Stimulated activated CD4-positive, alpha-beta T cell treated with anti-CD3 and anti-CD28 coated beads, Interleukin-2, amount 100 ng/mL, for 4 hours (primary cell): ENCODE data around the gene APBA2.

Experiments
- DNase-seq: peaks from one replicate; pipeline ENCODE4 v3.0.0-alpha.2; 2020; ENCODE audit warnings: low read depth

Gene APBA2

DNA sequence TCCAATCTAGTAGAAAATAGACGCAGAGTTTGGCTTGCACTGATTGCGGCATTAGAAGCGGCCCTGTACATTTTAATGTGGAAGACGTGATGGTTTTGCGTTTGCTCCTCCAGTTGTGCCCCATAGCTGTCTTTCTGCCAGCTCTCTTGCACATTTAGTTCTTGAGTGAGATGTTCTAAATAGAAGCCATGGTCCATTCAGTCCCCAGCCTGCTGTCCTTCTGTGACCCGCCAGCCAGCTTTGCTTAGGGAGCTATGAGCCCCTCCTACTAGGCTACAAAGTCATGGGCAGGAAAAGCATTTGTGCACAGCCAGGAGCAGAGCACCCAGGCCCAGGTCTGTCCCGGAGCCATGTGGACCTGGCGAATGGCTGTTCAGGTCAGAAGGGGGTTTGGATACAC is 50.3 kb downstream of the APBA2 start:
- no peak for DNase-seq

DNA sequence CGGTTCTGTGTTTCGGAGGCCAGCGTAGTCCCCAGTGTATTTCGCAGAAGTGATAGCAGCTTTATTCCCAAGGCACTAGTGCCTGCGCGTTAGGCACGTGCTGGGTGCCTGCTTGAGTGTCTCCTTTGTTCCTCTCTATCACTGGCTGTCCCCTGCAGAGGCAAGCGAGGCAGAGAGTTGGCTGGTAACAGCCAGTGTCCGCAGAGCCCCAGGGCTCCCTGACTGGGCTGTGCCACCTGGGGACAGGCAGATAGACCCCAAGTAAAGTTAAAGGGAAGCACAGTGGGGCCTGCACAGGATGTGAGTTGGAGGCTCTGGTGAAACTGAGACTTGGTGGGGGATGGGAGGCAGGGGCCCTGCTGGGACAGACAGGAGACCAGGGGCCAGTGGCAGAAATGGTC is 50.7 kb downstream of the APBA2 start:
- no peak for DNase-seq

DNA sequence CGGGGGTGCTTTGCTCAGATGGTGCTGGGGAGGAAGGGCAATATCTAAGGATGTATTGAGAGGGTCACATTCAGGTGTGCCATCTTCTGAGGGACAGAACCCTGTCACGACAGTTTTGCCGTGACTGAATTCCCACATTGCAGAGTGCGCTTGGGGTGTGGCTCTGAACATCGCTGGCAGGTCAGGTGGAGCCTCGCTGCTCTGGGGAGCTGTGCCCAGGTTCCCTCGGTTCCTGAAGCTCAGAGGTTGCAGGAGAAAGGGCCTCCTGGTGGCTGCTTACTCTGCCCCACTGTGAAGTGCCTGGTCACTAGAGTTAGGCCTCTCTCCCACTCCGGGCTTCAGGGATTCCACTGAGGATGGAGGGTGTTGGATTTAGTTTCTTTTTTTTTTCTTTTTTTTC is 51.5 kb downstream of the APBA2 start:
- DNase-seq, result no peak

DNA sequence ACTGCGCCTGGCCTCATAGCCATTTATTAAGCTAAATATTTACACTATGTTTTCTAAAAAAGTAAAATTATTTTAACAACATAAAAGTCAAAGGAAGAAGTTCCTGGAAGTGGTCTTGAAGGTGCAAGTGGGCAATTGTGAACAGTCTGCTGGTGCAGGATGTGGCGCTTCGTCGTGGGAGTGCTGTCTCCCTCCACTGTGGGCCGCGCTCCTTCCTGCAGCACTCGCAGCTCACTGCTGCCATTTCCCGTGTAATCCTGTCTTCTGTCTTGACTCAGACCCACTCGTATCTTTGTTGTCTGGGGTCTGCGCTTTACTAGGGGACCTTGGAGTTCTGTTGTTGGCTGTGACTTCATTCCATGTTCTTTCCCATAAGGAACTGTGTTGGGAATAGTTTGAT is 56.3 kb downstream of the APBA2 start:
- peak; percentile 29 for DNase-seq

DNA sequence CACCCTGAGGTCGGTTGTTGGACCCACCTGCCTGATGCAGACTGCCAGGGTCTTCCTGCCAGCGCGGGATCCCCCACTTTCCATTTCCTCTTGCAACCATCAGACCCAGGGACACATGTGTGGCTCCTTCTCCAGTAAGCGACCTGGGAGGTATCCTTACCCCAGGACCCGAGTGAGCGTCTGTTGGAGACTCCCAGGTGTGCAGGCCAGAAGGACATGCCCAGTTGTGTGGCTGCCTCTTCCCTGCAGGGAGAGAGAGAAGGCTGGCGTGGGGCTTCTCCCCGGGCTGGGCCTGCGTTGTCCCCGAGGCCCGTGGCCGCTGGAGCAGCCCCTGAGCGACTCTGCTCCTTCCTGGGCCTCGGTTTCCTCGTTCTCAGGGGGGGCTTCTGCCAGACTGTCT is 56.8 kb downstream of the APBA2 start:
- no peak for DNase-seq

DNA sequence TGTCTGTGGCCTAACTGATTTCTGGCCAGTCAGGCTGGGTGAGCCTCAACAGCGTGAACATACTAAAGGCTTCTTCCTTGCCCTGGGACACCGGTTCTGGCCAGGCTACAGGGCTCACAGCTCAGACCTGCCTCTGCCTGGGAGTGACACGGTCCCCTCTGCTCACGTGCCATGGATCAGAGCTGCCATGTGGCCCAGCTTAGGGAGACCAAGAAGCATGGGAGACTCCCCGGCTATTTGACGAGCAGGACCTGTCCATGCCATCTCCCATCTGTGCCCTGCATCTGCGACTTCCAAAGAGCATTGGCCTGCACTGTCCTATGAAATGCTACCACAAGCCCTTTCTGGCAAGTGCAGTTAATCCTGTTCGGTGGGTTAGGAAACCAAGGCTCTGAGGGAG is 57.4 kb downstream of the APBA2 start:
- DNase-seq, result no peak

DNA sequence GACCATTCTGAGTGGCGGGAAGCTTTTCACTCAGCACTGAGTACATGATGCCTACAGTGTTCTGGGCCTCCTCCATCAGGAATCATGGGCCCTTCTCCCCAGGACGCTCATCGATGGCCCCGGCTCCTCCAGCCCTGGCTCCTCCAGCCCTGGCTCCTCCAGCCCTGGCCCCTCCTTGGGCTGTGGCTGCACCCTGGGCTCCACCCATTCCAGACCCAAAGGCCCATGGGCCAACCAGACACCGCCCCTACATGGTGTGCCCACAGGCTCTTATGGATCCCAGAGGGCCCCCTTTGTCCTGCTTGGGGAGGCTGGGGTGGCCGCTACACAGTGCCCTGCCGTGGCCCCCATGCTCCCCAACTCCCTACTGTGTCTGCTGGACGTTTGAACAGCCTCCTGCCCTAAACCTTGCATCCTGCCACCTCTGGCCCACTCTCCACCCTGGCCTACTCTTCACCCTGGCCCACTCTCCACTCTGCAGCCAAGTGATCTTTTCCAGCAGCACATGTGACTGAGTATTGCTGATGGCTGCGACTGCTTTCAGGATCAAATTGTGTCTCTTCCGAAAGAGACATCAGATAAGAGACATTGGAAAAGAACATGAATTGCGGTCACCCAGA is 57.9 kb downstream of the APBA2 start:
- DNase-seq, result no peak

DNA sequence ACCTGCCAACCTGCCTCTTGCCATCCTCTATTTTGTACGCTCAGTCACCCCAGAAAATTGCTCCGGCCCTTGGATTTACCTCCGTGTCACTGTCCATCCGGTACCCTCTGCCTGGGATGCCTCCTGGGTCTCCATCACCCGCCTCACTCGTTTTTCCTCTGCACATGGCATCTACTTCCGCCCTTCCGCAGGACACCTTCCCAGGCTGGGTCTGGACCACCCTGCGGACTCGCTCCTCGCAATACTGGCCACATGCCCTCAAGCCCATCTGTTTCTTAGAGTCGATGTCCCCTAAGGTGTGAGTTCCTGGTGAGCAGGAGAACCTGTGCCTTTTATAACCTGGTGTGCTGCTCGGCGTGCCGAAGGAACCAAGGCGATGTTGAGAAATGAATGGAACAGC is 58.5 kb downstream of the APBA2 start:
- no peak for DNase-seq

DNA sequence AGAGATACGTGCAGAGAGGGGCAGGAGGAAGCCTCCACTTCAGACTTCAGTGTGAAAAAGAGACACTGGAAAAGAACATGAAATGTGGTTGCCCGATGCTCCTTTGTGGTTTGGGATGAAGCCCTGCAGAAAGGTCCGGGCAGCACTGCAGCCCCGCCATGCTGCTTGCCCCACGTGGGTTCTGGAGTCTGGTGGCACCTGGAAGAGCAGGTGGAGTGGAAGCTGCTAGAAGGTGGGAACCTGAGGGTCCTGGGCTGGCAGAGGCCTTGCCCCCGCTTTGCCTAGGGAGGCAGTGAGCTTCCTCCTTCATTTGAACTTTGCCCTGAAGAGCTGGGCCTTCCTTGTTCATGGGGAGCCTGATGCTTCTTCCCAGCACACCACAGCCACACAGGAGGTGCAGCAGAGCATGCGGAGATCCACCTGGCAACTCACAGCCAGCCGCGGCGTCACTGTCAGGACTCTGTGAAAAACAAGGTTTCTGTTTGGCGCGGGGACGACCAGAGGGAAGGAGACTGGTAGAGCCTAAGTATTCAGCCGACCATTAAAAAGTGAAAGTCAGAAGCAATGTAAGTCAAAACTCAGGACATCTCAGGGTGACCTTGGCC is 59.0 kb downstream of the APBA2 start:
- no peak for DNase-seq

DNA sequence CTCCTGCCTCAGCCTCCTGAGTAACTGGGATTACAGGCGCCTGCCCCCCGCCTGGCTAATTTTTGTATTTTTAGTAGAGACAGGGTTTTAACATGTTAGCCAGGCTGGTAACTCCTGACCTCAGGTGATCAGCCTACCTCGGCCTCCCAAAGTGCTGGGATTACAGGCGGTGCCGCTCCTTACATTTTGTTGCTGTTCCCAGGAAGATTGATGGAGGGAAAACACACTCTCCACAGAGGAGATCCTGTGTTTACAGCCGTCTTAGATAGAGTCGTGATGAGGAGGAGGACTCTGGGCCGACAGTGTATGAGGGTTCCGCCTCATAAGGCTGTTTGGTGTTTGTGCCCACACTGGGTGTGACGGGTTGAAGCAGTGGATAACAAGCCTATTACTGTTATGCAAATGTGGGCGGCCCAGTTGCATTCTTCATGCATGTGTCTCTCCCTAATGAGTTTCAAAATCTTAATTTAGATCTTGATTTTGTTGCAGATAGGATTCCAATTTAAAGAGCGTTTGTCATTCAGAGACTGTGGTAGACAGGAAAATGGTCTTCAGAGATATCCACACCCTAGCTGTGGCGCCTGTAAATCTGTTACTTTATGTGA is 60.0 kb downstream of the APBA2 start:
- no peak for DNase-seq

DNA sequence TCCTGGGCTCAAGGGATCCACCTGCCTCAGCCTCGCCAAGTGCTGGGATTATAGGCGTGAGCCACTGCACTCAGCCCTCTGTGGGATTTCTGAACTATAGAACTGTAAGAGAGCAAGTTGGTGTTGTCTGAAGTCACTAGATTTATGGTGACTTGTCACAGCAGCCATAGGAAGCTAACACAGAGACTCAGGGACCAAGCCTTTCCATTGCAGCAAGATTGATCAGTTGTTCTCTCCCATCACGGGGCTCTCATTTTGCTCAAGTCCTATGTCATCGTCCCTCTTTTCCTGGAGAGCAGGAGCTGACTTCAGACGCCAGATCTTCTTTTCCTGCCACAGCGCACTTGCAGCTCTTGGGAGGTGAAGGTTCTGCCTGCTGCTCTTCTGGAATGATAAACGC is 61.0 kb downstream of the APBA2 start:
- no peak for DNase-seq

DNA sequence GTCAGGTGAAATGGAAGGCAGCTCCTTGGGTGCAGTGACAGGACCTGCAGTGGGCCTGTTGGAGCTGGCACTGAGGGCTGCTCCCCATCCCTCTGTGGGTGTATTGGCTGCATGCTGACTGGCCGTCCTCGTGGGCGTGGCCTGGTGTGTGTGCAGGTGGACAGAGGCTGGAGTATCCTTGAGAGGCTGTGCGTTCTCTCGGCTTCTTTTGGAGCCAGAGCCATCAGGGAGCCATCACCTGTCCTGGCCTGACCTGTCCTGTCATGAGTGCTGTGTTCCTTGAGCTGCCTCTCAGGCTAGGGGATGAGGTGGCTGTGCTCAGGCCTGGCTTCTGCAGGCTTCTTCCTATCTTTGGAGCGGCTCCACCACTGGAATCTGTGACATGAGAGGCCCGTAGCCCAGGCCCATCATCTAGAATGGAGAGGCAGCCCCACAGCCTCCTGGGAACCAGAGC is 61.5 kb downstream of the APBA2 start:
- no peak for DNase-seq

DNA sequence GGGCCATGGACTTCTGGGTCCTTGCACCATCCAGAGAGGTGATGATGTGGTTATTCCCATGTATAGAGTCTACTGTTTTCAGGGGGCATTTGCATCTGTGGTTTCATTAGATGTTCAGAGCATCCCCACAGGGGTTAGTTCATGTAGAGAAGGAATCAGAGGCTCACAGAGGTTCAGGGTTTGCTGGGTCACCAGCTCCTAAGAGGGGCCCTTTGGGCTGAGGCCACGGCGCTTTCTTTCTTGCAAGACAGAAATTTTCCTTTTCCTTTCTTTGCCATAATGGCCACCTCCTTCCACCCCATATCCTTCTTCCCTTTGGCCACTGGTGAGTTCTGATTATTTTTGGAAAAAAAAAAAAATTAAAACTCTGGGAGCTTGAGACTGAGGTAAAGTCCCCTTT is 62.3 kb downstream of the APBA2 start:
- no peak for DNase-seq

DNA sequence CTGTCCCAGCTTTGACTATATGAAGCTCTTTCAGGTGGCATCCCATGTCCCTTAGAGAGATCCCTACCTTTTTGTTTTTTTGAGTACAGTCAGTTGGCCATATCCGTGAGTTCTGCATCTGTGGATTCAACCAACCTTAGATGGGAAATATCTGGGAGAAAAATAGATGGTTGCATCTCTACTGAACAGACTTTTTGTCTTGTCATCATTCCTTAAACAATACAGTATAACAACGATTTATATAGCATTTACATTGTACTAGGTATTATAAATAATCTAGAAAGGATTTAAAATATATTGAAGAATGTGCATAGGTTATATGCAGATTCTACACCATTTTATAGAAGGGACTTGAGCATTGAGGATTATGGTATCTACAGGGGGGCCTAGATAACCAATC is 65.1 kb downstream of the APBA2 start:
- no peak for DNase-seq

DNA sequence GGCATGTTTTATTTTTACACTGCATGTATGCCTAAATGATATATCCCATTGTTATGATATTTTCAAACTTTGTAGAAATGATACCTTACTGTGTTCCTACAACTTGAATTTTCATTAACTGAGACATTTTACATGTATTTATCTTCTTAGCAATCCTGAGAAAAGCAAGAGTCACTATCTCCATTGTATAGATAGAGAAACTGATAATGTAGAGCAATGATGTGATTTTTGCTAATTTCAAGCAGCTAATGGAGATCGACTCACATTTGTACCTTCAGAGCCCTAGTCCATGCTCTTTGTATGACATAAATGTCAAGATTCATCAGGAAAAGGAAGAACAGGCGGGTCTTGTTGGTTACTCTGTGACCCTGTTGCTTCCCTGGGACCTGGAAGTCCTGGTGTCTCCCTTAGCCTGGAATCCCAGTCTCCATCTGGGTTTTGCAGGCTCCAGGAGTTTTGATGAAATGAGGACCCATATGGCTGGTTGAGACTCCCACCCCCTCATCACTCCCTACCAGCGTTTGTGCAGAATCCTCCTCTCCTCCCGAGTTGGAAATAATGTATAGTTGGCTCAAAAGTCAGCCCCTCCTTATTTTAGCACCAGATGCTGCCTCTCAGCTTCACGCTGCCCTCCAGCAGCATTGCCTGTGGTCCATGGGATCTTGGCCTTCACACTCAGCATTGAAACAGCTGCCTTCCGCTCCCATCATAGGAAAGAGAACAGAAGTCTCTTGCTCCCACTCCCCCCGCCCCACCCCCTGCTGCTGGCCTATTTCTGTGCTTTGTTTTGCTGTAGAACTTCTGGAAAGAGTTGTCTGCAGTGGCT is 67.1 kb downstream of the APBA2 start:
- no peak for DNase-seq

DNA sequence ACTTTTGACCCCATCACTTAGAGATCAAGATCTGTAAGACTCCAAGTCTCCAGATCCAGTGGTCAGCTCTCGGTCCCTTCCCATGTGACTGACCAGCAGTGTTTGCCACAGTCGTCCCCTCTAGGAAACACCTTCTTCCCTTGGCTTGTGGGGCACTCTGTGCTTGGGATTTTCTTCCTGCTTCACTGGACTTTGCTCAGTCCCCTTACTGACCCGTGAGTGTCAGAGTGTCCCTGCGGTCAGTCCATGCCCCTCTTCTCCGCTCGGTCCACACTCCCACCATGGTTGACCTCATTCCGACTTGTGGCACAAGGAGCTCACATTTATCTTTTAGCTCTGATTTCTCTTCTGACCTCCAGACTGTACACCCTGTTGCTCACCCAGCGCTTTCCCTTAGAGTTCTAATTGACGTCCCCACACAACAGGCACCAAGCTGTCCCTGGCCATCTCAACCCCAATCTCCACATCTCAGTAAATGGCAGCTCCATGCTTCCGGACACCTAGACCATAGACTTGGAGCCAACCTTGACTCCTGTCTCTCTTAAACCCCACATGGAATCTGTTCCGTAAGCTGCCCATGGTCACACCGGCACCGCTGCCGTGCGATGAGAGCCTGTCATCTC is 67.9 kb downstream of the APBA2 start:
- no peak for DNase-seq

DNA sequence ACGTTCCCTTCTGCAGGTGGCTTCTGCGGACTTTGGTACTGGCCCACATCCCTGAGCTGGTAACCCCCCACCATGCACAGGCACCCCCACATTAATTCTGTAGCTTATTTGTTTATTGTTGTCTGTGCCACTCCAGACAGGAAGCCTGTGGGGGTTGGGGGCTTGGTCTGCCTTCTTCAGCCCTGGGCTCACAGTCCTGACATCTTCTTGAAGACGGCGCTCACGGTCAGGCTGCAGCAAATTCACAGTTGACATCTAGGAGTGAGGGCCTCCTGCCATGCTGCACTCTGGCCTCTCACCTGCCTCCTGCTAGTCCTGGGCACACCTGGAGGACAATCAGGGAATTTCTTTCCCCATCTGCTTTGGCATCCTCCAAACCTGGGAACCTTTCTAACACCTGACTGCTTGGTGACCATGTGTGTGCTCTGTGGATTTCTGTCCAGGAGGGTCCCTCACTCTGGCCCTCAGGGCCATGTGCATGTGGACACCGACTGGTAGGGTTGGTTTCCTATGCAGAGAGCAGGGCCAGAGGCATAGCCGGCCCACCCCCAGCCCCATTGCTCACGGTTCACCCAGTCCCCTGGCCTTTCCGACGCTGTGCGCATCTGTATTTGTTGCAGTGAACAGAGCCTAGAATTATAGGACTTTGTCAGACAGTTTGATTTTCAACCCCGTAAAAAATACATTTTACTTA is 68.8 kb downstream of the APBA2 start:
- DNase-seq, result no peak

DNA sequence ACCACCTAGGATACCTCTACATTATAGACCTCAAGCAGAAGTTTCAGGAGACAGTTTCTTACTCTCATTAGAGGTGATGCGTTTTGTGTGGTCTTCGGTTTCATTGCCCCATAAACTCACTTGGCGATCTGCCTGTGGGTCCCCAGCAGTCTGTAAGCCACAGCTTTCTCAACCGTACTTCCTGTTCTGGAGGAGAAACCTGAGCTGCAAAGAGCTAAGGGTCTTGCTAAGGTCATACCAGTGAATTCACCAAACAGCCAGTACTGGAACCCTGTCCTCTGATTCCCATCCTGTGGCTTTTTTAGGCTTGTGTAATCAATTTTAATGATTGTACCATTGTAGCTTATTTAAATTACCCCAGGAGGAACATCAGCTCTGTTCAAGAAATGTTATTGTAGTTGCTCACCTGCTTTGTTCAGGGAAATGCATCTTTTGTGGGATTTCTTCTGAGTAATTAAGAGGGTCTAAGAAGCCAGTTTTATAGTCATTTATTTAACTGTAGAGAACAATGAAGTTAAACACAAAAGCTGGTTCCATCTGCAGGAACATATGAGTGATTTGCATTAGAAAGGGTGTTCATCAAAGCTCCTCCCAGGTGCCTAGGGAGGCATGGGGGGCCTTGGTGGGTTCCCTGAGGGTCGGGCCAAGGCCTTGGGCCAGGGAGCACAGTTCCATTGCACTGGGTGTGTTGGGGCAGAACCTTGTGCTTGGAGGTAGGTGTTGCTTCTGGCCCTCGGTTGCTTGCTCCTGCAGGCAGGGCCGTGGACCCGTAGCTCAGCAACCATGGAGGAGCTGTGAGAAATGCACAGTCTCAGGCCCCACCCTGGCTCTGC is 69.6 kb downstream of the APBA2 start:
- DNase-seq, result no peak

DNA sequence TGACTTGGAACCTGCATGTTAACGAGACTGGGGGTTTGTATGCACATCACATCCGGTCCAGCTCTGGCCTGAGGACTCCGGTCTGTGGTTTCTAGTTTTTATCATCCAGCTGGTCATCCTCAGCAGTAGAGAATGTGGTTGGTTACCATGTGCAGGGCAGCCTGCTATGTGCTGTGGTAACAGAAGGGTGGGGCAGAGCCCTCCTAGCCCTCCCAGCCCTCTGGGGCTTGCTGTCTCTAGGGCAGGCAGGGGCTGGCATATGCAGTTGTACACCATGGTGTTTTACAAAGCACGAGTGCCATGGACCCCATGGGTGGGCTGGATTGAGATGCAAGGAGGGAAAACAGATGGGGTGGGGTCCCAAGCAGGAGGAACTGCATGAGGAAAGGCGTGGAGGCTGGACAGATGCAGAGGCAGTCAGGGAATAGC is 70.2 kb downstream of the APBA2 start:
- DNase-seq, result no peak

DNA sequence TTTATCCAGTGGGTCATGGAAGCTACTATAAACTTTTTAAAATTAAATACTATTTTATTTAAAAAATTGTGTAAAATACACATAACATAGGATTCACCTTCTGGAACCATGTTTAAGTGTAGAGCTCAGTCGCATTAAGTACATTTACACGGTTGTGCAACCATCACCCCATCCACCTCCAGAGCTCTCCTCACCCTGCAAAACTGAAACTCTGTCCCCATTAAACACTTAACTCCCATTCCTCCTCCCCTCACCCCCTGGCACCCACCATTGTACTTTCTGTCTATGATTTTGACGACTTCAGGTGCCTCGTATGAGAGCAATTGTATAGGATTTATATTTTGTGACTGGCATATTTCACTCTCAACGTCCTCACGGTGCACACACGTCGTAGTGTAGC is 70.7 kb downstream of the APBA2 start:
- no peak for DNase-seq
